Prostate gland (tissue), 2 donors: ENCODE measurements around the gene GALNT16. TPM values are rescaled to one million over a fixed set of nuclear protein-coding genes. Genes with fewer than 3 reads are reported as not detected.
A peak's percentile ranks its signal among the peaks of the same experiment; 100 is the strongest.

Experiments used
- DNase-seq: peaks from one replicate; pipeline ENCODE4 v3.0.0-alpha.2; 2019; ENCODE audit warnings: low spot score
- H3K27ac ChIP-seq, 2 donors: fragments of 200-600 bp; sonication (generic); 2 replicates each; pipeline ENCODE4 v1.5.1; 2017 to 2019
- H3K27me3 ChIP-seq: fragments of 200-600 bp; sonication (generic); replicated peaks from 2 replicates; pipeline ENCODE4 v1.5.1; 2019; ENCODE audit not compliant: insufficient read depth
- H3K36me3 ChIP-seq, 2 donors: fragments of 200-600 bp; sonication (generic); 1 replicate in 1 of 2; 2 replicates in 1 of 2; pipeline versions ENCODE4 v1.5.1 to v1.8.1; 2017 to 2019
- H3K4me1 ChIP-seq: fragments of 200-600 bp; sonication (generic); replicated peaks from 2 replicates; pipeline ENCODE4 v1.5.1; 2019
- H3K4me3 ChIP-seq, 2 donors: fragments of 200-600 bp; sonication (generic); 2 replicates each; pipeline ENCODE4 v1.5.1; 2017 to 2019
- H3K9me3 ChIP-seq: fragments of 200-600 bp; sonication (generic); 2 replicates; pipeline ENCODE4 v1.5.1; 2017
- CTCF ChIP-seq, 4 experiments: fragments of 200-600 bp in 2 of 4; fragments of 450-650 bp in 2 of 4; sonication (generic) in 2 of 4; IDR thresholded peaks; 1 replicate in 3 of 4; 2 replicates in 1 of 4; pipeline ENCODE4 v1.5.1; 2016 to 2019; ENCODE audit warnings: antibody characterized with exemption in 4 of 4, mild to moderate bottlenecking in 2 of 4, moderate library complexity in 2 of 4
- POLR2A ChIP-seq: fragments of 450-650 bp; IDR thresholded peaks from one replicate; pipeline ENCODE4 v1.6.1; 2016; ENCODE audit warnings: antibody characterized with exemption, mild to moderate bottlenecking
- POLR2AphosphoS5 ChIP-seq: sonication (generic); formaldehyde crosslinking; IDR thresholded peaks from one replicate; pipeline ENCODE4 v1.6.1; 2017; ENCODE audit warnings: antibody characterized with exemption
- WGBS: methylation state at CpG from one replicate; pipeline ENCODE4 v1.1.5; 2018; 5-methylcytosine and 5-hydroxymethylcytosine counted together
- intact Hi-C: fragments of 100-400 bp; cut with DNase I; formaldehyde crosslinking; loops from one replicate; pipeline ENCODE4 v1.14.2; 2022
- total RNA-seq, 2 donors: library from RNA; depleted of rRNA; stranded (reverse); fragments of >200 nt; gene quantifications; one replicate each; pipeline ENCODE4 v1.1.0, GENCODE V29; 2016

Gene GALNT16
- total RNA-seq, 2 donors from 2014 or later = 2.0 to 6.9 TPM

GRCh38 chr14:69392481-69392880 is 132.5 kb downstream of the GALNT16 start:
- H3K9me3 ChIP-seq = no peaks in the 10 kb centered on the region
- no peak for DNase-seq
- no peak overlapping the region for H3K4me3 ChIP-seq
- no peak for TF ChIP-seq POLR2AphosphoS5
- TF ChIP-seq POLR2A = no peak
- TF ChIP-seq CTCF (IDR thresholded peaks at IDR 0.05) = no peak
- 81% methylated on average over 3 of the region's 3 CpGs for WGBS
- no peak overlapping the region for H3K27ac ChIP-seq
- H3K4me1 ChIP-seq = peaks cover 7% of the 10 kb centered on the region
- H3K27me3 ChIP-seq = no peaks in the 10 kb centered on the region
- intact Hi-C loops = no loop called here
- H3K36me3 ChIP-seq = peaks cover 0 to 22% of the 10 kb centered on the region in 2 donors

GRCh38 chr14:69395929-69396328 is 136.0 kb downstream of the GALNT16 start:
- peaks cover 0 to 22% of the 10 kb centered on the region in 2 donors for H3K36me3 ChIP-seq
- 91% methylated on average over 4 of the region's 4 CpGs for WGBS
- no peak for DNase-seq
- TF ChIP-seq CTCF (IDR thresholded peaks at IDR 0.05) = no peak
- TF ChIP-seq POLR2AphosphoS5 = no peak
- H3K27me3 ChIP-seq = no peaks in the 10 kb centered on the region
- H3K9me3 ChIP-seq = no peaks in the 10 kb centered on the region
- H3K4me1 ChIP-seq = peaks cover 7% of the 10 kb centered on the region
- H3K4me3 ChIP-seq = no peak overlapping the region
- intact Hi-C loops = no loop called here
- no peak overlapping the region for H3K27ac ChIP-seq

- no peaks in the 10 kb centered on the region for H3K9me3 ChIP-seq
- intact Hi-C loops = loop anchor here (1.0 kb wide), 1 partner anchor 151 kb away; no protein-coding TSS in a partner anchor
- no peaks in the 10 kb centered on the region for H3K27me3 ChIP-seq
- H3K4me1 ChIP-seq = peaks cover 7% of the 10 kb centered on the region
- H3K36me3 ChIP-seq = peaks cover 0 to 16% of the 10 kb centered on the region in 2 donors
- peak within 1 kb of the TSS; percentile 79 to 86 for H3K4me3 ChIP-seq
- peak within 1 kb of the TSS; percentile 87 to 91 for H3K27ac ChIP-seq
- TF ChIP-seq POLR2A = peak; percentile 9
- peak in 1 of 4 experiments; percentile 11 for TF ChIP-seq CTCF (IDR thresholded peaks at IDR 0.05)
- peak; percentile 93 for TF ChIP-seq POLR2AphosphoS5
- under 1% methylated on average over 53 of the region's 53 CpGs for WGBS
- DNase-seq = peak; percentile 96
These were observed 138.3 kb downstream of the GALNT16 start, which contains the start of the genes ERH and SLC39A9 for GRCh38 chr14:69398053-69398817. Gene ERH (minus strand): TSS chr14:69398299. CDS start chr14:69398233, 66 bp downstream. Gene SLC39A9 (plus strand): TSS chr14:69398692. CDS start chr14:69399370, 678 bp downstream.

- no peak for TF ChIP-seq POLR2AphosphoS5
- TF ChIP-seq POLR2A = no peak
- TF ChIP-seq CTCF (IDR thresholded peaks at IDR 0.05) = no peak
- peak overlapping the region; percentile 79 to 86 for H3K4me3 ChIP-seq
- WGBS = under 1% methylated on average over 18 of the region's 18 CpGs
- H3K27me3 ChIP-seq = no peaks in the 10 kb centered on the region
- DNase-seq = no peak
- peak overlapping the region; percentile 87 to 91 for H3K27ac ChIP-seq
- intact Hi-C loops = loop anchor here (1.0 kb wide), 1 partner anchor 152 kb away; no protein-coding TSS in a partner anchor
- peaks cover 0 to 11% of the 10 kb centered on the region in 2 donors for H3K36me3 ChIP-seq
- H3K4me1 ChIP-seq = peaks cover 7% of the 10 kb centered on the region
- H3K9me3 ChIP-seq = no peaks in the 10 kb centered on the region
These were observed 138.9 kb downstream of the GALNT16 start for GRCh38 chr14:69398818-69399210.
